ENCODE results near the gene SLC16A12. TPM values are rescaled to one million over a fixed set of nuclear protein-coding genes. Genes with fewer than 3 reads are reported as not detected.

SLC16A12 gene
- total RNA-seq, 1 experiment from 2014 or later: 0.77 TPM

DNA sequence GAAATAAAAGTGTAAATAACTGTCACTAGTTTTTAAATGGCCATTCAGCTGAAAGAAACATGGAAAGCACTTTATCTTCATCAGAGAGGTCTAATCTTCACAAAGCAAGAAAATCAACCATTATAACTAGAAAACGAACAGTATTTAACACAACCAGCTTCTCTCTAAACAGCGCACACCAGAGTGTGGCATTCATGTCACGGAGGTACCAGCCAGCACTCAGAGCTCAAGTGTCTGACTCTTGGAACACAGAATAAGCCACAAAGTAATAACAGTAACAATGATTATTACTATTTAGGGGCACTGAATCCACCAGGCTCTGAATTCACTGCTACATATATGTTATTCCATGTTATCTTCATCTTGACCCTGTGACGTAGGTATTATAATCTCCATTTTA lies 60.9 kb downstream of the SLC16A12 start:
- Mint-ChIP-seq H3K27ac (no peak overlapping the region), H3K4me3 (no peak overlapping the region), H3K27me3 (ENCODE audit: low read depth) (no peaks in the 10 kb centered on the region), H3K36me3 (ENCODE audit: insufficient read depth in 1 of 3, low read depth in 3 of 3) (no peaks in the 10 kb centered on the region), H3K4me1 (peaks cover 37 to 45% of the 10 kb centered on the region in 2 experiments), H3K9me3 (no peaks in the 10 kb centered on the region)
- H3K14ac ChIP-seq (ENCODE audit: insufficient read depth, low read length): no peak overlapping the region
- H2AK5ac ChIP-seq (ENCODE audit: insufficient read length, low read length): no peak overlapping the region
- TF ChIP-seq CTCF (conservative IDR thresholded peaks at IDR 0.05): no peak
- no peak overlapping the region for H3T11ph ChIP-seq (ENCODE audit: low read length)
- no peak overlapping the region for H2AFZ ChIP-seq (ENCODE audit: low read length)
- no peak overlapping the region for H2BK20ac ChIP-seq (ENCODE audit: low read depth, low read length, poor library complexity, severe bottlenecking)
- no peak overlapping the region for H3K56ac ChIP-seq (ENCODE audit: insufficient read length, low read depth, low read length)
- no peak overlapping the region for H3K4ac ChIP-seq (ENCODE audit: low read depth, low read length)
- H3K9ac ChIP-seq (ENCODE audit: extremely low read depth, insufficient read length, low read length): no peak overlapping the region
- H2BK5ac ChIP-seq (ENCODE audit: insufficient read length, low read length): no peak overlapping the region
- no peak overlapping the region for H3K18ac ChIP-seq (ENCODE audit: insufficient read length, low read depth, low read length)
- H3K27ac ChIP-seq (ENCODE audit: insufficient read length, low read depth, low read length): no peak overlapping the region
- H4K8ac ChIP-seq (replicated peaks; ENCODE audit: insufficient read length, low read depth, low read length): no peak overlapping the region
- H3K79me2 ChIP-seq (ENCODE audit: insufficient read depth, low read length): no peaks in the 10 kb centered on the region
- H3K9me3 ChIP-seq (ENCODE audit: control insufficient read depth, low read depth, low read length): no peaks in the 10 kb centered on the region
- H3K23ac ChIP-seq (ENCODE audit: insufficient read length, low read depth, low read length): no peak overlapping the region
- H2BK120ac ChIP-seq (ENCODE audit: low read depth, low read length, poor library complexity, severe bottlenecking): no peak overlapping the region
- H4K91ac ChIP-seq (ENCODE audit: insufficient read length, low read depth, low read length): no peak overlapping the region
- WGBS (ENCODE audit: extremely low coverage, insufficient read length, low lambda C conversion rate): no CpG with 5 or more reads among the region's 4 CpGs
- no peak overlapping the region for H2BK12ac ChIP-seq (ENCODE audit: insufficient read length, low read depth, low read length)
- no peaks in the 10 kb centered on the region for H3K27me3 ChIP-seq (ENCODE audit: insufficient read depth, low read length)
- H4K5ac ChIP-seq (ENCODE audit: insufficient read length, low read depth, low read length): no peak overlapping the region
- H3K79me1 ChIP-seq (ENCODE audit: insufficient read depth, low read depth, low read length, poor library complexity, severe bottlenecking): no peaks in the 10 kb centered on the region
- H2BK15ac ChIP-seq (ENCODE audit: low read depth, low read length): no peak overlapping the region
- H3K23me2 ChIP-seq (ENCODE audit: insufficient read length, low read depth, low read length, poor library complexity, severe bottlenecking): no peaks in the 10 kb centered on the region
- H4K20me1 ChIP-seq (ENCODE audit: control insufficient read depth, insufficient read depth, insufficient read length): no peaks in the 10 kb centered on the region
- no peak overlapping the region for H3K4me2 ChIP-seq (ENCODE audit: insufficient read depth, insufficient read length, low read length)
- no peak for DNase-seq
- peaks cover 2% of the 10 kb centered on the region; the same call in 1 of the 2 replicates for H3K4me1 ChIP-seq (ENCODE audit: insufficient read depth, low read length)

Measured in H9 (cell line).